H1 (cell line): Measurements from ENCODE around the gene PRAME. TPM values are rescaled to one million over a fixed set of nuclear protein-coding genes. Genes with fewer than 3 reads are reported as not detected.

ENCODE experiments used
- CTCF ChIA-PET: fragments of 300-600 bp; sonication (Branson Sonifier 250); formaldehyde crosslinking; loops from one replicate; lab custom pipeline; 2021; ENCODE audit not compliant: partially characterized antibody; lab: Charles Lee
- POLR2A ChIA-PET: fragments of 300-600 bp; sonication (Branson Sonifier 250); formaldehyde crosslinking; loops from one replicate; lab custom pipeline; 2021; ENCODE audit warnings: inconsistent platforms; ENCODE audit not compliant: partially characterized antibody; lab: Charles Lee
- DNase-seq, 2 experiments: peaks; one replicate each; pipeline versions ENCODE4 v3.0.0 to v3.0.0-alpha.2; 2010 to 2022; ENCODE audit warnings: low spot score in 2 of 2, low read depth in 1 of 2, mixed read lengths in 1 of 2
- FAIRE-seq: peaks from 2 replicates; lab custom pipeline; 2011; peaks lifted over from hg19 to GRCh38; lab: Jason Lieb, UNC
- H2AFZ ChIP-seq: 2 replicates; pipeline ENCODE4 v1.8.1; 2012; ENCODE audit warnings: low read length, inconsistent platforms
- H2AK5ac ChIP-seq: 2 replicates; pipeline ENCODE4 v1.6.1; 2013; ENCODE audit warnings: low read depth, low read length
- H2BK120ac ChIP-seq: replicated peaks from 2 replicates; pipeline ENCODE3; 2013; ENCODE audit warnings: low read depth, low read length, inconsistent platforms
- H2BK12ac ChIP-seq: 2 replicates; pipeline ENCODE4 v1.6.1; 2013; ENCODE audit warnings: low read depth, low read length
- H2BK15ac ChIP-seq: 2 replicates; pipeline ENCODE4 v1.6.1; 2013; ENCODE audit warnings: low read length
- H2BK20ac ChIP-seq: 2 replicates; pipeline ENCODE4 v1.6.1; 2013; ENCODE audit warnings: low read length
- H2BK5ac ChIP-seq: 2 replicates; pipeline ENCODE4 v1.6.1; 2013; ENCODE audit warnings: low read depth, low read length
- H3K14ac ChIP-seq: 2 replicates; pipeline ENCODE4 v1.6.1; 2013; ENCODE audit warnings: inconsistent platforms; ENCODE audit not compliant: insufficient read length
- H3K18ac ChIP-seq: 2 replicates; pipeline ENCODE4 v1.6.1; 2013; ENCODE audit warnings: low read length; ENCODE audit errors: extremely low read depth
- H3K23ac ChIP-seq: 2 replicates; pipeline ENCODE4 v1.6.1; 2013; ENCODE audit warnings: inconsistent platforms; ENCODE audit not compliant: insufficient read length
- H3K23me2 ChIP-seq: 2 replicates; pipeline ENCODE4 v1.6.1; 2013; ENCODE audit warnings: low read depth, low read length
- H3K27ac ChIP-seq: 2 replicates; pipeline ENCODE4 v1.6.1; 2011; ENCODE audit warnings: low read depth, low read length, inconsistent platforms
- H3K27me3 ChIP-seq, 4 experiments: replicated peaks in 1 of 4; 1 replicate in 1 of 4; 2 replicates in 3 of 4; pipeline versions ENCODE4 v1.6.1 to v1.8.1; 2011 to 2013; ENCODE audit warnings: low read length in 3 of 4, mild to moderate bottlenecking in 3 of 4, inconsistent platforms in 2 of 4, mixed read lengths in 2 of 4, moderate library complexity in 1 of 4; ENCODE audit not compliant: control insufficient read depth in 3 of 4, insufficient read depth in 3 of 4; ENCODE audit errors: extremely low read depth in 1 of 4
- H3K36me3 ChIP-seq, 4 experiments: 2 replicates each; pipeline versions ENCODE4 v1.6.1 to v1.8.1; 2011 to 2013; ENCODE audit warnings: mild to moderate bottlenecking in 4 of 4, low read length in 3 of 4, moderate library complexity in 2 of 4, control low read depth in 1 of 4, inconsistent platforms in 1 of 4; ENCODE audit not compliant: insufficient read depth in 4 of 4, control insufficient read depth in 2 of 4
- H3K4ac ChIP-seq: replicated peaks from 2 replicates; pipeline ENCODE3; 2013; ENCODE audit warnings: low read length, low read depth, mixed read lengths, inconsistent platforms; ENCODE audit not compliant: insufficient read length
- H3K4me1 ChIP-seq, 4 experiments: replicated peaks in 1 of 4; 1 replicate in 1 of 4; 2 replicates in 3 of 4; pipeline versions ENCODE4 v1.6.1 to v1.8.1; 2011 to 2013; ENCODE audit warnings: low read length in 3 of 4, inconsistent platforms in 2 of 4, mixed read lengths in 1 of 4; ENCODE audit not compliant: insufficient read depth in 4 of 4, control insufficient read depth in 3 of 4
- H3K4me2 ChIP-seq, 2 experiments: 2 replicates each; pipeline versions ENCODE4 v1.6.1 to v1.8.1; 2011 to 2013; ENCODE audit warnings: low read depth in 2 of 2, low read length in 2 of 2, control low read depth in 1 of 2, inconsistent platforms in 1 of 2, mild to moderate bottlenecking in 1 of 2; ENCODE audit not compliant: insufficient read depth in 1 of 2
- H3K4me3 ChIP-seq, 4 experiments: fragments of 200-600, 300-600 bp in 1 of 4; sonication (generic), shearing (Covaris generic), sonication (Bioruptor Twin) in 1 of 4; 2 replicates each; pipeline versions ENCODE4 v1.5.1 to v1.8.1; 2011 to 2016; ENCODE audit warnings: low read length in 4 of 4, low read depth in 3 of 4, control low read depth in 2 of 4, inconsistent platforms in 2 of 4, mild to moderate bottlenecking in 2 of 4, mixed read lengths in 1 of 4, moderate library complexity in 1 of 4; ENCODE audit not compliant: insufficient read depth in 2 of 4; ENCODE audit errors: extremely low read depth in 1 of 4
- H3K56ac ChIP-seq: replicated peaks from 2 replicates; pipeline ENCODE3; 2013; ENCODE audit warnings: low read depth, mild to moderate bottlenecking, mixed read lengths, low read length, inconsistent platforms; ENCODE audit not compliant: insufficient read length
- H3K79me1 ChIP-seq: 2 replicates; pipeline ENCODE4 v1.6.1; 2013; ENCODE audit warnings: low read depth, low read length, control low read depth
- H3K79me2 ChIP-seq, 2 experiments: 2 replicates each; pipeline versions ENCODE4 v1.6.1 to v1.8.1; 2012 to 2013; ENCODE audit warnings: low read length in 2 of 2, mild to moderate bottlenecking in 2 of 2, inconsistent platforms in 1 of 2; ENCODE audit not compliant: insufficient read depth in 2 of 2, control insufficient read depth in 1 of 2
- H3K9ac ChIP-seq, 4 experiments: replicated peaks in 1 of 4; 1 replicate in 1 of 4; 2 replicates in 3 of 4; pipeline versions ENCODE4 v1.6.1 to v1.8.1; 2011 to 2013; ENCODE audit warnings: low read depth in 3 of 4, low read length in 3 of 4, control low read depth in 2 of 4, mild to moderate bottlenecking in 2 of 4, moderate library complexity in 2 of 4, inconsistent platforms in 1 of 4; ENCODE audit errors: extremely low read depth in 1 of 4
- H3K9me3 ChIP-seq, 2 experiments: 2 replicates each; pipeline versions ENCODE4 v1.6.1 to v1.8.1; 2012 to 2013; ENCODE audit warnings: mild to moderate bottlenecking in 2 of 2, moderate library complexity in 2 of 2, control low read depth in 1 of 2, inconsistent platforms in 1 of 2, low read depth in 1 of 2, low read length in 1 of 2, mixed read lengths in 1 of 2; ENCODE audit not compliant: insufficient read depth in 2 of 2
- H4K20me1 ChIP-seq, 2 experiments: replicated peaks in 1 of 2; 2 replicates each; pipeline versions ENCODE3 to v1.8.1; 2011 to 2013; ENCODE audit warnings: inconsistent platforms in 2 of 2, low read length in 2 of 2, mild to moderate bottlenecking in 1 of 2; ENCODE audit not compliant: insufficient read depth in 2 of 2, control insufficient read depth in 1 of 2
- H4K5ac ChIP-seq: 2 replicates; pipeline ENCODE4 v1.6.1; 2013; ENCODE audit warnings: low read length, low read depth, mixed read lengths, inconsistent platforms; ENCODE audit not compliant: insufficient read length
- H4K8ac ChIP-seq: 2 replicates; pipeline ENCODE4 v1.8.0; 2013; ENCODE audit warnings: mild to moderate bottlenecking, moderate library complexity, low read length, inconsistent platforms; ENCODE audit not compliant: insufficient read depth; ENCODE audit errors: extremely low read depth
- H4K91ac ChIP-seq: replicated peaks from 2 replicates; pipeline ENCODE3; 2013; ENCODE audit warnings: low read length, mixed read lengths, inconsistent platforms; ENCODE audit not compliant: insufficient read length
- BACH1 ChIP-seq: IDR thresholded peaks from 2 replicates; pipeline ENCODE4 v1.6.1; 2012; ENCODE audit warnings: low read length, improper control_type of control experiment
- BCL11A ChIP-seq, 2 experiments: IDR thresholded peaks; one replicate each; pipeline ENCODE4 v1.6.1; 2011; ENCODE audit warnings: low read depth in 2 of 2, low read length in 2 of 2, mild to moderate bottlenecking in 2 of 2
- CHD2 ChIP-seq: IDR thresholded peaks from 2 replicates; pipeline ENCODE4 v1.6.1; 2012; ENCODE audit warnings: low read length, improper control_type of control experiment
- E2F6 ChIP-seq: IDR thresholded peaks from 2 replicates; pipeline ENCODE4 v1.6.1; 2012; ENCODE audit warnings: inconsistent platforms
- NANOG ChIP-seq: IDR thresholded peaks from 2 replicates; pipeline ENCODE4 v1.6.1; 2011; ENCODE audit warnings: low read length, low read depth, mild to moderate bottlenecking, inconsistent platforms; ENCODE audit not compliant: insufficient read depth, poor library complexity, severe bottlenecking
- RNF2 ChIP-seq: fragments of 200-900, 300-1000 bp; sonication (generic); IDR thresholded peaks from 2 replicates; pipeline ENCODE4 v1.7.1; 2016; ENCODE audit warnings: borderline replicate concordance, low read depth, mild to moderate bottlenecking, antibody characterized with exemption, low read length; ENCODE audit not compliant: poor library complexity, severe bottlenecking; ENCODE audit errors: missing control alignments
- RXRA ChIP-seq: IDR thresholded peaks from 2 replicates; pipeline ENCODE4 v1.6.1; 2011; ENCODE audit warnings: low read depth, mild to moderate bottlenecking, low read length, moderate library complexity; ENCODE audit not compliant: insufficient read depth
- SIN3A ChIP-seq, 2 experiments: IDR thresholded peaks in 1 of 2; conservative IDR thresholded peaks in 1 of 2; 2 replicates each; pipeline ENCODE4 v1.6.1; 2011 to 2012; ENCODE audit warnings: low read length in 2 of 2, improper control_type of control experiment in 1 of 2, low read depth in 1 of 2, mild to moderate bottlenecking in 1 of 2
- SIX5 ChIP-seq: IDR thresholded peaks from 2 replicates; pipeline ENCODE4 v1.6.1; 2011; ENCODE audit warnings: mild to moderate bottlenecking, low read depth, low read length
- SUZ12 ChIP-seq: fragments of 200-600 bp; sonication (generic); IDR thresholded peaks from 2 replicates; pipeline ENCODE4 v1.6.1; 2012; ENCODE audit warnings: mild to moderate bottlenecking, inconsistent platforms, low read length, moderate library complexity, mixed read lengths
- TAF1 ChIP-seq: IDR thresholded peaks from 2 replicates; pipeline ENCODE4 v1.6.1; 2011; ENCODE audit warnings: mild to moderate bottlenecking, low read depth, low read length
- YY1 ChIP-seq: IDR thresholded peaks from 2 replicates; pipeline ENCODE4 v1.6.1; 2011; ENCODE audit warnings: low read depth, mild to moderate bottlenecking, low read length
- WGBS, 2 experiments: shearing (Covaris generic) in 1 of 2; methylation state at CpG; one replicate each; pipeline versions ENCODE4 v1.1.6 to v1.1.7; 2013 to 2015; ENCODE audit warnings: low lambda C conversion rate in 2 of 2, mixed read lengths in 2 of 2, inconsistent platforms in 1 of 2, low coverage in 1 of 2, missing lambda C conversion rate in 1 of 2; ENCODE audit not compliant: insufficient replicate concordance in 2 of 2, insufficient coverage in 1 of 2, insufficient read length in 1 of 2; ENCODE audit errors: extremely low coverage in 1 of 2, missing lambda C conversion rate in 1 of 2; 5-methylcytosine and 5-hydroxymethylcytosine counted together
- polyA plus RNA-seq, 7 experiments: library from polyadenylated mRNA; depleted of rRNA in 3 of 7; stranded (reverse) in 5 of 7; unstranded in 2 of 7; fragments of >200 nt in 5 of 7; fragments of 200-250 nt in 2 of 7; gene quantifications; 1 replicate in 5 of 7; 2 replicates in 1 of 7; 4 replicates in 1 of 7; pipeline versions ENCODE4 v1.2.1 to v1.2.3, GENCODE V29; 2011 to 2013; ENCODE audit warnings: missing spikeins in 2 of 7, mixed read lengths in 2 of 7
- total RNA-seq: library from RNA; stranded (reverse); fragmentation: NEBNext Ultra II Directional; extraction: Animal tissue kit (Norgen Biotek cat#: 25700); gene quantifications from 2 replicates; pipeline ENCODE4 v1.2.1, GENCODE V29; 2021

PRAME gene
- total and polyA plus RNA-seq, 2 of the 8 experiments (the other 6 are each of a cell fraction or from before 2014, with no cell fraction given) = 0.15 to 1.1 TPM

- FAIRE-seq = no peak
- WGBS, 2 experiments = 78% methylated on average over 4 of the region's 4 CpGs; no CpG with 5 or more reads in 1 of the 2 experiments
- no peaks in the 10 kb centered on the region for H3K4me1 ChIP-seq
- no peak for TF ChIP-seq E2F6
- no peak for TF ChIP-seq BACH1
- no peak for TF ChIP-seq SIN3A (conservative IDR thresholded peaks at IDR 0.05 in 1 of 2, IDR thresholded peaks at IDR 0.05 in 1 of 2; ENCODE audit: low read depth in 1 of 2, low read length in 2 of 2)
- TF ChIP-seq RNF2 = no peak
- TF ChIP-seq NANOG = no peak
- no peak for TF ChIP-seq SIX5
- TF ChIP-seq SUZ12 = no peak
- no peak for TF ChIP-seq CHD2
- no peak for TF ChIP-seq YY1
- TF ChIP-seq TAF1 = no peak
- no peak for TF ChIP-seq RXRA
- no peak for TF ChIP-seq BCL11A (IDR thresholded peaks at IDR 0.05; ENCODE audit: low read depth in 2 of 2, low read length in 2 of 2)
Observed at GRCh38 chr22:22526125-22526912, 32.7 kb downstream of the PRAME start.

More at GRCh38 chr22:22526125-22526912, 32.7 kb downstream of the PRAME start:
- H2BK5ac ChIP-seq = no peak overlapping the region
- no peak overlapping the region for H2BK15ac ChIP-seq
- H3K27me3 ChIP-seq = peaks cover 6 to 24% (median 17%) of the 10 kb centered on the region in 4 experiments; a peak in 6 of 7 replicates
- no peak overlapping the region for H3K4me3 ChIP-seq
- H3K18ac ChIP-seq = no peak overlapping the region
- no peak overlapping the region for H2BK20ac ChIP-seq
- H3K9me3 ChIP-seq = peaks cover 0 to 8% of the 10 kb centered on the region in 2 experiments; a peak in 3 of 4 replicates
- no peak overlapping the region for H4K5ac ChIP-seq
- no peak overlapping the region for H3K56ac ChIP-seq
- no peak overlapping the region for H3K27ac ChIP-seq
- H3K4ac ChIP-seq = no peak overlapping the region
- H3K79me2 ChIP-seq = no peaks in the 10 kb centered on the region
- no peak overlapping the region for H2BK12ac ChIP-seq
- ChIA-PET CTCF (no interaction called here), POLR2A (no interaction called here)
- H3K4me2 ChIP-seq = no peak overlapping the region
- H3K23me2 ChIP-seq = no peaks in the 10 kb centered on the region
- no peak overlapping the region for H2AK5ac ChIP-seq
- H3K36me3 ChIP-seq = no peaks in the 10 kb centered on the region
- no peak overlapping the region for H2AFZ ChIP-seq
- no peak overlapping the region for H3K23ac ChIP-seq
- no peak overlapping the region for H4K8ac ChIP-seq
- no peaks in the 10 kb centered on the region for H3K79me1 ChIP-seq
- no peak for DNase-seq
- H3K9ac ChIP-seq = no peak overlapping the region
- no peaks in the 10 kb centered on the region for H4K20me1 ChIP-seq
- H2BK120ac ChIP-seq = no peak overlapping the region
- H4K91ac ChIP-seq = no peak overlapping the region
- H3K14ac ChIP-seq = no peak overlapping the region
